Measurements from ENCODE around the gene CDC42EP5.
A peak's percentile ranks its signal among the peaks of the same experiment; 100 is the strongest.

GRCh38 chr19:54464630-54465425, 8.3 kb downstream of the CDC42EP5 start:
- TF ChIP-seq SIN3A (IDR thresholded peaks at IDR 0.05; ENCODE audit: borderline replicate concordance, insufficient read depth, low read length), result no peak
- TF ChIP-seq POLR2AphosphoS5 (IDR thresholded peaks at IDR 0.05; ENCODE audit: low read depth, low read length), result peak; percentile 53
- TF ChIP-seq REST (IDR thresholded peaks at IDR 0.05; ENCODE audit: insufficient read depth in 1 of 2, low read depth in 2 of 2, low read length in 2 of 2), result no peak
- no peak for TF ChIP-seq TAF1 (IDR thresholded peaks at IDR 0.05; ENCODE audit: borderline replicate concordance, insufficient read depth, low read length)
- TF ChIP-seq FOXP2 (optimal IDR thresholded peaks at IDR 0.05; ENCODE audit: borderline replicate concordance, extremely low read depth, extremely low read length, insufficient read depth), result peak; percentile 78
